Astrocyte (in vitro differentiated cells and primary cell): ENCODE measurements around the gene NXPE4. TPM values are rescaled to one million over a fixed set of nuclear protein-coding genes. Genes with fewer than 3 reads are reported as not detected.
A peak's percentile ranks its signal among the peaks of the same experiment; 100 is the strongest.

Experiments
- DNase-seq: peaks from one replicate; pipeline ENCODE4 v3.0.0-alpha.2; 2010; ENCODE audit warnings: low read depth
- FAIRE-seq: peaks from 2 replicates; lab custom pipeline; 2011; peaks lifted over from hg19 to GRCh38; lab: Jason Lieb, UNC
- H2AFZ ChIP-seq: 2 replicates; pipeline ENCODE4 v1.6.0; 2012; ENCODE audit warnings: low read depth, low read length, inconsistent platforms
- H3K27ac ChIP-seq: 2 replicates; pipeline ENCODE4 v1.5.1; 2011; ENCODE audit warnings: low read depth, low read length, inconsistent platforms
- H3K27me3 ChIP-seq: 2 replicates; pipeline ENCODE4 v1.6.0; 2011; ENCODE audit warnings: low read length, inconsistent platforms; ENCODE audit not compliant: insufficient read depth
- H3K36me3 ChIP-seq: 2 replicates; pipeline ENCODE4 v1.5.1; 2011; ENCODE audit warnings: low read length, inconsistent platforms; ENCODE audit not compliant: insufficient read depth
- H3K4me1 ChIP-seq: 2 replicates; pipeline ENCODE4 v1.5.1; 2011; ENCODE audit warnings: low read length, inconsistent platforms; ENCODE audit not compliant: insufficient read depth
- H3K4me2 ChIP-seq: 2 replicates; pipeline ENCODE4 v1.6.0; 2012; ENCODE audit warnings: low read length, inconsistent platforms
- H3K4me3 ChIP-seq: 2 replicates; pipeline ENCODE4 v1.5.1; 2011; ENCODE audit warnings: low read depth, mild to moderate bottlenecking, low read length, inconsistent platforms; ENCODE audit not compliant: insufficient read depth
- H3K79me2 ChIP-seq: 2 replicates; pipeline ENCODE4 v1.6.0; 2012; ENCODE audit warnings: mild to moderate bottlenecking, low read length, inconsistent platforms; ENCODE audit not compliant: insufficient read depth
- H3K9ac ChIP-seq: 2 replicates; pipeline ENCODE4 v1.6.0; 2012; ENCODE audit warnings: mild to moderate bottlenecking, low read length, inconsistent platforms
- H3K9me3 ChIP-seq: 2 replicates; pipeline ENCODE4 v1.5.1; 2012; ENCODE audit warnings: low read depth, mild to moderate bottlenecking, low read length, inconsistent platforms; ENCODE audit not compliant: insufficient read depth
- H4K20me1 ChIP-seq: 2 replicates; pipeline ENCODE4 v1.6.0; 2012; ENCODE audit warnings: low read length, inconsistent platforms; ENCODE audit not compliant: insufficient read depth
- H3K27ac Mint-ChIP-seq: one replicate; pipeline ENCODE4 v1.8.0; 2021; ENCODE audit warnings: mild to moderate bottlenecking, mixed read lengths; ENCODE audit not compliant: unreplicated experiment
- H3K27me3 Mint-ChIP-seq: one replicate; pipeline ENCODE4 v1.8.0; 2021; ENCODE audit warnings: low read depth, mixed read lengths; ENCODE audit not compliant: unreplicated experiment
- H3K36me3 Mint-ChIP-seq: one replicate; pipeline ENCODE4 v1.8.0; 2021; ENCODE audit warnings: low read depth, mixed read lengths; ENCODE audit not compliant: unreplicated experiment
- H3K4me1 Mint-ChIP-seq: one replicate; pipeline ENCODE4 v1.8.0; 2021; ENCODE audit warnings: low read depth, mixed read lengths; ENCODE audit not compliant: unreplicated experiment
- H3K4me3 Mint-ChIP-seq: one replicate; pipeline ENCODE4 v1.8.0; 2021; ENCODE audit warnings: mild to moderate bottlenecking, moderate library complexity, mixed read lengths; ENCODE audit not compliant: unreplicated experiment
- H3K9me3 Mint-ChIP-seq: one replicate; pipeline ENCODE4 v1.8.0; 2021; ENCODE audit warnings: mild to moderate bottlenecking, mixed read lengths; ENCODE audit not compliant: unreplicated experiment
- EZH2 ChIP-seq: IDR thresholded peaks from 2 replicates; pipeline ENCODE4 v1.6.1; 2012; ENCODE audit warnings: mild to moderate bottlenecking, low read length, inconsistent platforms; ENCODE audit not compliant: insufficient read depth
- total RNA-seq: library from RNA; stranded (reverse); gene quantifications from 2 replicates; pipeline ENCODE4 v1.2.1, GENCODE V29; 2021
- TF ChIP-seq, protein P1 (sequence below): IDR thresholded peaks from 2 replicates; pipeline ENCODE4 v1.5.1; 2011; ENCODE audit warnings: low read depth, mild to moderate bottlenecking, inconsistent platforms, low read length, moderate library complexity; ENCODE audit not compliant: insufficient read depth

Gene NXPE4
- total RNA-seq, 1 donor from 2014 or later = not detected

DNA sequence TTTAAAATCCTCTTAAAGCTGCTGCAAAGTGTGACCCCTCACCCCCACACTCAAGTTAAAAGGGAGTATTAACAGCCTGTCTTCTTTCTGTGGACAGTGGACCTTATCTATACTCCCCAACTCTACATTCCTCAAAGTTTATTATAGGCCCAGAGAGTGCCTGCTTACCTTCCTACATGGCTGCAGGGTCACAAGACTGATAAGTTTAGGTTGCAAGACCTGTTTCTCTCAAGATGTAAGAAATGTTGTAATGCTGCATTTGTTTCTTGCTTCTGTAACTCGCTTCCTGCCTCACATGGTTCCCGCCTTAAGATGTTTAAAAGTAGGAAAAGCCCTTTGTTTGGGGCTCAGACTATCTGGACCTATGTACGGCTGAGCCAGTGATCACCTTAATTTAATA, 25.8 kb downstream of the NXPE4 start:
- no peaks in the 10 kb centered on the region for H3K36me3 ChIP-seq
- no peak overlapping the region for H2AFZ ChIP-seq
- no peaks in the 10 kb centered on the region for H4K20me1 ChIP-seq
- peaks cover 2% of the 10 kb centered on the region for H3K36me3 Mint-ChIP-seq
- H3K4me3 ChIP-seq = no peak overlapping the region
- no peak overlapping the region for H3K27ac ChIP-seq
- no peak overlapping the region for H3K4me2 ChIP-seq
- H3K4me3 Mint-ChIP-seq = no peak overlapping the region
- H3K4me1 ChIP-seq = no peaks in the 10 kb centered on the region
- no peaks in the 10 kb centered on the region for H3K4me1 Mint-ChIP-seq
- DNase-seq (no peak), FAIRE-seq (no peak)
- peaks cover 12% of the 10 kb centered on the region for H3K9me3 Mint-ChIP-seq
- H3K27me3 Mint-ChIP-seq = no peaks in the 10 kb centered on the region
- no peak overlapping the region for H3K9ac ChIP-seq
- no peaks in the 10 kb centered on the region for H3K79me2 ChIP-seq
- no peaks in the 10 kb centered on the region for H3K27me3 ChIP-seq
- TF ChIP-seq EZH2 = no peak
- TF ChIP-seq, protein P1, sequence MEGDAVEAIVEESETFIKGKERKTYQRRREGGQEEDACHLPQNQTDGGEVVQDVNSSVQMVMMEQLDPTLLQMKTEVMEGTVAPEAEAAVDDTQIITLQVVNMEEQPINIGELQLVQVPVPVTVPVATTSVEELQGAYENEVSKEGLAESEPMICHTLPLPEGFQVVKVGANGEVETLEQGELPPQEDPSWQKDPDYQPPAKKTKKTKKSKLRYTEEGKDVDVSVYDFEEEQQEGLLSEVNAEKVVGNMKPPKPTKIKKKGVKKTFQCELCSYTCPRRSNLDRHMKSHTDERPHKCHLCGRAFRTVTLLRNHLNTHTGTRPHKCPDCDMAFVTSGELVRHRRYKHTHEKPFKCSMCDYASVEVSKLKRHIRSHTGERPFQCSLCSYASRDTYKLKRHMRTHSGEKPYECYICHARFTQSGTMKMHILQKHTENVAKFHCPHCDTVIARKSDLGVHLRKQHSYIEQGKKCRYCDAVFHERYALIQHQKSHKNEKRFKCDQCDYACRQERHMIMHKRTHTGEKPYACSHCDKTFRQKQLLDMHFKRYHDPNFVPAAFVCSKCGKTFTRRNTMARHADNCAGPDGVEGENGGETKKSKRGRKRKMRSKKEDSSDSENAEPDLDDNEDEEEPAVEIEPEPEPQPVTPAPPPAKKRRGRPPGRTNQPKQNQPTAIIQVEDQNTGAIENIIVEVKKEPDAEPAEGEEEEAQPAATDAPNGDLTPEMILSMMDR = no peak
- H3K9me3 ChIP-seq = no peaks in the 10 kb centered on the region
- H3K27ac Mint-ChIP-seq = no peak overlapping the region

DNA sequence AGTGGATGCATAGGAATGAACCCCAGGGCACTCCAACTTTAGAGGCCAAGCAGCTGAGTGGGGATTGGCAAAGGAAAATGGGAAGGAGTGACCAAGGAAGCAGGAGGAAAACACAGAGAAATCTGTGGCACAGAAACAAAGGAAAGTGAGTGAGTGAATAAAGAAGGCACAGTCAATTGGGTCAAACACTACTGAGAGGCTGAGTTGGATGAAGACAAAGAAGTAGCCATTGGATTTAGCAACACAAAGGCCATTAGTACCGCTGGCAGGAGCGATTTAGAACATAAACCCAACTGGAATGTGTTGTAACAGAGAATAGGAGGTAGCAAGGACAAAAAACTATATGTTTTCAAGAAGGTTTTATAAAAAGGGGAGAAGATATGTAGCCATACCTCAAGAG, 29.3 kb downstream of the NXPE4 start:
- Histone ChIP-seq H3K79me2 (no peaks in the 10 kb centered on the region), H3K4me3 (no peak overlapping the region), H3K4me2 (no peak overlapping the region), H2AFZ (no peak overlapping the region), H3K9me3 (no peaks in the 10 kb centered on the region), H3K27ac (no peak overlapping the region), H4K20me1 (no peaks in the 10 kb centered on the region), H3K36me3 (no peaks in the 10 kb centered on the region), H3K4me1 (no peaks in the 10 kb centered on the region), H3K9ac (no peak overlapping the region), H3K27me3 (no peaks in the 10 kb centered on the region)
- Mint-ChIP-seq H3K27me3 (no peaks in the 10 kb centered on the region), H3K27ac (no peak overlapping the region), H3K4me3 (no peak overlapping the region), H3K36me3 (no peaks in the 10 kb centered on the region), H3K9me3 (peaks cover 3% of the 10 kb centered on the region), H3K4me1 (peaks cover 6% of the 10 kb centered on the region)
- no peak for DNase-seq
- FAIRE-seq = no peak
- TF ChIP-seq EZH2 = no peak
- TF ChIP-seq, protein P1 = no peak

DNA sequence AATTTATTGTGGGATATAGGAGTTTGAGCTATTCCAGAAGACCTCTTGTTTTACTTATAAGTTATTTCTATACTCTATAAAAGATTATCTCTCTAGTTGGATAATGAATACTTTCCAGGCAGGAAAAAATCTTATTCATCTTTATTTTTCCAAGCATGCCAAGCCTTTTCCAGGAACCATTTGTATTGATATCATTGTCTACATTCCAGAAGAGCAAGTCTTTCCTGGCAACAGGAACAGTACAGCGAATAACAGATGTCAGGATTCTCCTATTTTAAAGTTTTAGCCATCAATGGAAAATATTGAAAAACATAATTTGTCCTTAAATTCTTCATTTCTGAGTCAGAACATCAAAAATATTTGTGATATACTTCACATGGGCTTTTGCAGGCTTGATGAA, 30.8 kb downstream of the NXPE4 start:
- FAIRE-seq = no peak
- no peak overlapping the region for H3K4me3 ChIP-seq
- no peaks in the 10 kb centered on the region for H3K36me3 Mint-ChIP-seq

More for the DNA sequence above, 30.8 kb downstream of the NXPE4 start:
- Histone ChIP-seq H3K9me3 (no peaks in the 10 kb centered on the region), H3K36me3 (no peaks in the 10 kb centered on the region), H3K27me3 (no peaks in the 10 kb centered on the region), H3K4me1 (no peaks in the 10 kb centered on the region), H3K27ac (no peak overlapping the region), H3K79me2 (no peaks in the 10 kb centered on the region), H2AFZ (no peak overlapping the region), H3K9ac (no peak overlapping the region), H4K20me1 (no peaks in the 10 kb centered on the region), H3K4me2 (no peak overlapping the region)
- Mint-ChIP-seq H3K9me3 (no peaks in the 10 kb centered on the region), H3K4me1 (peaks cover 6% of the 10 kb centered on the region), H3K27me3 (no peaks in the 10 kb centered on the region), H3K27ac (no peak overlapping the region), H3K4me3 (no peak overlapping the region)
- TF ChIP-seq, protein P1 = no peak
- TF ChIP-seq EZH2 = no peak
- peak; percentile 45 for DNase-seq
